A549 (cell line): ENCODE results near the gene JOSD1. TPM values are rescaled to one million over a fixed set of nuclear protein-coding genes. Genes with fewer than 3 reads are reported as not detected.

Source experiments
- CBX8 ChIP-seq: fragments of 200-600 bp; sonication (generic); IDR thresholded peaks from 2 replicates; pipeline ENCODE4 v1.6.1; 2016
- CEBPB ChIP-seq, 2 experiments: fragments of >200 bp in 1 of 2; sonication (Bioruptor Twin) in 1 of 2; formaldehyde crosslinking in 1 of 2; IDR thresholded peaks; 2 replicates each; pipeline ENCODE4 v1.6.1; 2012 to 2016
- CHD4 ChIP-seq: fragments of 200-600 bp; sonication (generic); IDR thresholded peaks from 2 replicates; pipeline ENCODE4 v1.6.1; 2016; ENCODE audit warnings: antibody characterized with exemption, mild to moderate bottlenecking, borderline replicate concordance
- EHF ChIP-seq: fragments of 250-450 bp; sonication (Bioruptor Pico); IDR thresholded peaks from 2 replicates; pipeline ENCODE4 v1.5.0; 2020; ENCODE audit warnings: mild to moderate bottlenecking
- EHMT2 ChIP-seq: fragments of 200-600 bp; sonication (generic); IDR thresholded peaks from 2 replicates; pipeline ENCODE4 v1.6.1; 2016; ENCODE audit warnings: antibody characterized with exemption, low read depth, mild to moderate bottlenecking, moderate library complexity
- EP300 ChIP-seq, 2 experiments: fragments of >200 bp; sonication (Bioruptor Twin); formaldehyde crosslinking; IDR thresholded peaks; 2 replicates in 1 of 2; 3 replicates in 1 of 2; pipeline ENCODE4 v1.6.1; 2016 to 2017
- ESRRA ChIP-seq: fragments of 150-350 bp; IDR thresholded peaks from 2 replicates; pipeline ENCODE4 v1.6.1; 2014; ENCODE audit warnings: mild to moderate bottlenecking, low read length, borderline replicate concordance
- FOSB ChIP-seq: fragments of 250-450 bp; sonication (Bioruptor Pico); IDR thresholded peaks from 2 replicates; pipeline ENCODE4 v1.5.0; 2020; ENCODE audit warnings: mild to moderate bottlenecking, moderate library complexity
- GATA3 ChIP-seq: IDR thresholded peaks from 2 replicates; pipeline ENCODE4 v1.6.1; 2012; ENCODE audit warnings: borderline replicate concordance
- HDAC2 ChIP-seq: fragments of 200-600 bp; sonication (generic); IDR thresholded peaks from 2 replicates; pipeline ENCODE4 v1.6.1; 2016
- HEYL ChIP-seq: fragments of 250-450 bp; sonication (Bioruptor Pico); IDR thresholded peaks from 2 replicates; pipeline ENCODE4 v1.8.0; 2021; ENCODE audit warnings: mild to moderate bottlenecking, moderate library complexity
- HOXB13 ChIP-seq: fragments of 250-450 bp; sonication (Bioruptor Pico); IDR thresholded peaks from 2 replicates; pipeline ENCODE4 v1.5.0; 2020; ENCODE audit warnings: low read depth, mild to moderate bottlenecking, moderate library complexity
- HOXB5 ChIP-seq: fragments of 250-450 bp; sonication (Bioruptor Pico); IDR thresholded peaks from 2 replicates; pipeline ENCODE4 v1.5.0; 2020; ENCODE audit warnings: mild to moderate bottlenecking, moderate library complexity
- JUN ChIP-seq, 2 experiments: fragments of >200 bp; sonication (Bioruptor Twin); formaldehyde crosslinking; IDR thresholded peaks; 2 replicates in 1 of 2; 3 replicates in 1 of 2; pipeline ENCODE4 v1.6.1; 2016 to 2017
- JUNB ChIP-seq: fragments of >200 bp; sonication (Bioruptor Twin); formaldehyde crosslinking; IDR thresholded peaks from 2 replicates; pipeline ENCODE4 v1.6.1; 2016
- KDM1A ChIP-seq: fragments of 200-600 bp; sonication (generic); IDR thresholded peaks from 2 replicates; pipeline ENCODE4 v1.6.1; 2016; ENCODE audit warnings: low read depth, mild to moderate bottlenecking
- KDM5A ChIP-seq: fragments of 200-600 bp; sonication (generic); IDR thresholded peaks from 2 replicates; pipeline ENCODE4 v1.6.1; 2016; ENCODE audit warnings: antibody characterized with exemption, mild to moderate bottlenecking
- MAZ ChIP-seq: fragments of 150-350 bp; IDR thresholded peaks from 2 replicates; pipeline ENCODE4 v1.6.1; 2014; ENCODE audit warnings: antibody characterized with exemption, low read depth, low read length, borderline replicate concordance
- MYC ChIP-seq: IDR thresholded peaks from 2 replicates; pipeline ENCODE4 v1.6.1; 2012; ENCODE audit warnings: mild to moderate bottlenecking, inconsistent platforms, low read length, improper control_type of control experiment, borderline replicate concordance
- NFE2L2 ChIP-seq: fragments of 150-350 bp; conservative IDR thresholded peaks from 2 replicates; pipeline ENCODE4 v1.6.1; 2014; ENCODE audit warnings: low read length
- NPAS2 ChIP-seq: fragments of 250-450 bp; sonication (Bioruptor Pico); IDR thresholded peaks from 2 replicates; pipeline ENCODE4 v1.8.0; 2022; ENCODE audit warnings: mild to moderate bottlenecking, moderate library complexity, borderline replicate concordance
- NR3C1 ChIP-seq: fragments of >200 bp; sonication (Bioruptor Twin); formaldehyde crosslinking; IDR thresholded peaks from 3 replicates; pipeline ENCODE4 v1.6.1; 2017
- PHF8 ChIP-seq: fragments of 200-600 bp; sonication (generic); IDR thresholded peaks from 2 replicates; pipeline ENCODE4 v1.6.1; 2016; ENCODE audit warnings: low read depth, mild to moderate bottlenecking, antibody characterized with exemption, moderate library complexity, borderline replicate concordance
- POLR2A ChIP-seq: IDR thresholded peaks from 2 replicates; pipeline ENCODE4 v1.6.1; 2012; ENCODE audit warnings: mild to moderate bottlenecking, low read length
- POLR2AphosphoS2 ChIP-seq: conservative IDR thresholded peaks from 2 replicates; pipeline ENCODE4 v1.6.1; 2012; ENCODE audit warnings: low read length, improper control_type of control experiment, inconsistent platforms
- RAD21 ChIP-seq, 2 experiments: fragments of >200 bp in 1 of 2; sonication (Bioruptor Twin) in 1 of 2; formaldehyde crosslinking in 1 of 2; IDR thresholded peaks in 1 of 2; conservative IDR thresholded peaks in 1 of 2; 2 replicates in 1 of 2; 3 replicates in 1 of 2; pipeline ENCODE4 v1.6.1; 2012 to 2018; ENCODE audit warnings: inconsistent platforms in 1 of 2
- RARB ChIP-seq: fragments of 250-450 bp; sonication (Bioruptor Pico); IDR thresholded peaks from 2 replicates; pipeline ENCODE4 v1.8.0; 2021; ENCODE audit warnings: mild to moderate bottlenecking, moderate library complexity
- RCOR1 ChIP-seq: fragments of 150-350 bp; IDR thresholded peaks from 2 replicates; pipeline ENCODE4 v1.6.1; 2014; ENCODE audit warnings: antibody characterized with exemption, low read length, low read depth
- RFX5 ChIP-seq: fragments of 450-650 bp; IDR thresholded peaks from 2 replicates; pipeline ENCODE4 v1.7.1; 2014; ENCODE audit warnings: antibody characterized with exemption, mild to moderate bottlenecking, moderate library complexity
- SMC3 ChIP-seq: fragments of >200 bp; sonication (Bioruptor Twin); formaldehyde crosslinking; IDR thresholded peaks from 3 replicates; pipeline ENCODE4 v1.6.1; 2018; ENCODE audit warnings: inconsistent platforms
- ZFP36 ChIP-seq: fragments of 450-650 bp; IDR thresholded peaks from 2 replicates; pipeline ENCODE4 v1.6.1; 2014; ENCODE audit warnings: borderline replicate concordance; ENCODE audit not compliant: partially characterized antibody
- ZNF302 ChIP-seq: fragments of 250-450 bp; sonication (Bioruptor Pico); IDR thresholded peaks from 2 replicates; pipeline ENCODE4 v1.9.0; 2021; ENCODE audit warnings: inconsistent platforms, mild to moderate bottlenecking, moderate library complexity
- ZSCAN20 ChIP-seq: fragments of 250-450 bp; sonication (Bioruptor Pico); IDR thresholded peaks from 2 replicates; pipeline ENCODE4 v1.8.0; 2022; ENCODE audit warnings: mild to moderate bottlenecking, moderate library complexity
- polyA plus RNA-seq, 4 experiments: library from polyadenylated mRNA; depleted of rRNA in 3 of 4; stranded (reverse); fragments of >200 nt; fragmentation: RNase III in 1 of 4; extraction: RNeasy Plus Mini Kit Qiagen cat#74134 plus additional on column Dnase treatment in 1 of 4; gene quantifications; 2 replicates in 3 of 4; 3 replicates in 1 of 4; pipeline ENCODE4 v1.2.3, GENCODE V29; 2011 to 2017
- TF ChIP-seq, protein P1 (sequence below): IDR thresholded peaks from 2 replicates; pipeline ENCODE4 v1.6.1; 2012
- TF ChIP-seq, protein P2 (sequence below): fragments of 250-450 bp; sonication (Bioruptor Pico); IDR thresholded peaks from 2 replicates; pipeline ENCODE4 v1.5.0; 2020; ENCODE audit warnings: low read depth, mild to moderate bottlenecking, moderate library complexity
- TF ChIP-seq, protein P3 (sequence below): IDR thresholded peaks from 2 replicates; pipeline ENCODE4 v1.6.1; 2012
- TF ChIP-seq, protein P4 (sequence below): fragments of >200 bp; sonication (Bioruptor Twin); formaldehyde crosslinking; IDR thresholded peaks from 3 replicates; pipeline ENCODE4 v1.6.1; 2016
- TF ChIP-seq, protein P5 (sequence below): fragments of 150-350 bp; IDR thresholded peaks from 2 replicates; pipeline ENCODE4 v1.6.1; 2014; ENCODE audit warnings: low read depth, mild to moderate bottlenecking, low read length
- TF ChIP-seq, protein P6 (sequence below): fragments of 450-650 bp; IDR thresholded peaks from 2 replicates; pipeline ENCODE4 v1.6.1; 2014; ENCODE audit warnings: antibody characterized with exemption
- TF ChIP-seq, protein P7 (sequence below): IDR thresholded peaks from 2 replicates; pipeline ENCODE4 v1.6.1; 2012; ENCODE audit warnings: low read depth, borderline replicate concordance

Gene JOSD1
- polyA plus RNA-seq, 2 of the 4 experiments (the other 2 are of a cell fraction): 29.7 to 37.5 TPM

DNA sequence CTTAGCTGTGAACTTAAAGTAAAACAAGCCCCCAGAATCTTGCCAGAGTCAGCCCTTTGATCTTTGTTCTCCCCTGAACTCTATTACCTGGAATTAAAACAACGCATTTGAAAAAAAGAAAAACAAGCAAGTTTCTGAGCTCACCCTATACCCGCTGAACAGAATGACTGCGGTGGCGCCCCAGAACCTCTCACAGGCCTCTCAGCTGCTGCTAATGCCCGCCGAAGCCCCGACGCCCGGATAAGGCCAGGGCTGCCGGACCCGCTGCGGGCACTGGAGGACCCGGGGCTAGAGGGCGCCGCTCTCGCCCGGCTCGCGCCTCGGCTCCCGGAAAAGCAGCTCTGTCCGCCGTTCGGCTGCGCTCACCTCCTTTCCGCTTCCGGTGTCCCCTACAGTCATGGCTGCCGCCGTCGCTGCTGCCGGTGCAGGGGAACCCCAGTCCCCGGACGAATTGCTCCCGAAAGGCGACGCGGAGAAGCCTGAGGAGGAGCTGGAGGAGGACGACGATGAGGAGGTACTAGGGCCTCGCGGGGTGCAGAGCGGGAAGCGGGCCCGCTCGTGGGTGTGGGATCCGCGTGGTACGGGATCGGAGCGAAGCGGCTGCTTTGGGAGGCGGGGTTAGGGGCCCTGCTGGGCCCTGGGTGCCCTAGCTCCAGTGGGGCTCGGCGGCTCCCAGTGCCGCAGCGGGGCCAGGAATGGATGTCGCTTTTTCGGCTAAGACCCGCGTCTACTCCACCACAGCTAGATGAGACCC is 19.0 kb downstream of the JOSD1 start, which contains the start of gene TOMM22 (continued):
- TF ChIP-seq EHF (CRISPR knock-in tag) (no peak), PHF8 (peak; percentile 87; the same call in 1 of the 2 replicates), MYC (0 out of 2 replicates have a peak, but pooled peaks have one; percentile 53), SMC3 (peak; percentile 51), CHD4 (no peak), RFX5 (no peak), NR3C1 (no peak), ESRRA (no peak), RCOR1 (no peak), POLR2A (peak; percentile 60), JUNB (no peak), EP300 (IDR thresholded peaks at IDR 0.05) (no peak), RARB (CRISPR knock-in tag) (no peak), NFE2L2 (no peak), POLR2AphosphoS2 (no peak), CBX8 (no peak), FOSB (no peak), ZFP36 (no peak), EHMT2 (no peak), HDAC2 (peak; percentile 97), ZNF302 (CRISPR knock-in tag) (no peak), HOXB5 (CRISPR knock-in tag) (no peak), JUN (IDR thresholded peaks at IDR 0.05) (peak; percentile 75 to 94; a peak in 4 of 5 replicates), KDM1A (no peak), KDM5A (peak; percentile 99), MAZ (no peak), CEBPB (IDR thresholded peaks at IDR 0.05) (no peak), GATA3 (0 out of 2 replicates have a peak, but pooled peaks have one; percentile 35), NPAS2 (CRISPR knock-in tag) (no peak), HOXB13 (CRISPR knock-in tag) (no peak), HEYL (CRISPR knock-in tag) (no peak), RAD21 (conservative IDR thresholded peaks at IDR 0.05 in 1 of 2, IDR thresholded peaks at IDR 0.05 in 1 of 2) (peak in 1 of 2 experiments; percentile 36; a peak in 1 of 5 replicates), ZSCAN20 (CRISPR knock-in tag) (no peak)
- TF ChIP-seq, protein P1, sequence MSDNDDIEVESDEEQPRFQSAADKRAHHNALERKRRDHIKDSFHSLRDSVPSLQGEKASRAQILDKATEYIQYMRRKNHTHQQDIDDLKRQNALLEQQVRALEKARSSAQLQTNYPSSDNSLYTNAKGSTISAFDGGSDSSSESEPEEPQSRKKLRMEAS: peak; percentile 82
- TF ChIP-seq, protein P2, sequence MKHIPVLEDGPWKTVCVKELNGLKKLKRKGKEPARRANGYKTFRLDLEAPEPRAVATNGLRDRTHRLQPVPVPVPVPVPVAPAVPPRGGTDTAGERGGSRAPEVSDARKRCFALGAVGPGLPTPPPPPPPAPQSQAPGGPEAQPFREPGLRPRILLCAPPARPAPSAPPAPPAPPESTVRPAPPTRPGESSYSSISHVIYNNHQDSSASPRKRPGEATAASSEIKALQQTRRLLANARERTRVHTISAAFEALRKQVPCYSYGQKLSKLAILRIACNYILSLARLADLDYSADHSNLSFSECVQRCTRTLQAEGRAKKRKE: no peak
- TF ChIP-seq, protein P3, sequence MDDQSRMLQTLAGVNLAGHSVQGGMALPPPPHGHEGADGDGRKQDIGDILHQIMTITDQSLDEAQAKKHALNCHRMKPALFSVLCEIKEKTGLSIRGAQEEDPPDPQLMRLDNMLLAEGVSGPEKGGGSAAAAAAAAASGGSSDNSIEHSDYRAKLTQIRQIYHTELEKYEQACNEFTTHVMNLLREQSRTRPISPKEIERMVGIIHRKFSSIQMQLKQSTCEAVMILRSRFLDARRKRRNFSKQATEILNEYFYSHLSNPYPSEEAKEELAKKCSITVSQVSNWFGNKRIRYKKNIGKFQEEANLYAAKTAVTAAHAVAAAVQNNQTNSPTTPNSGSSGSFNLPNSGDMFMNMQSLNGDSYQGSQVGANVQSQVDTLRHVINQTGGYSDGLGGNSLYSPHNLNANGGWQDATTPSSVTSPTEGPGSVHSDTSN: 0 out of 2 replicates have a peak, but pooled peaks have one; percentile 31
- TF ChIP-seq, protein P4, sequence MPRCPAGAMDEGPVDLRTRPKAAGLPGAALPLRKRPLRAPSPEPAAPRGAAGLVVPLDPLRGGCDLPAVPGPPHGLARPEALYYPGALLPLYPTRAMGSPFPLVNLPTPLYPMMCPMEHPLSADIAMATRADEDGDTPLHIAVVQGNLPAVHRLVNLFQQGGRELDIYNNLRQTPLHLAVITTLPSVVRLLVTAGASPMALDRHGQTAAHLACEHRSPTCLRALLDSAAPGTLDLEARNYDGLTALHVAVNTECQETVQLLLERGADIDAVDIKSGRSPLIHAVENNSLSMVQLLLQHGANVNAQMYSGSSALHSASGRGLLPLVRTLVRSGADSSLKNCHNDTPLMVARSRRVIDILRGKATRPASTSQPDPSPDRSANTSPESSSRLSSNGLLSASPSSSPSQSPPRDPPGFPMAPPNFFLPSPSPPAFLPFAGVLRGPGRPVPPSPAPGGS: no peak
- TF ChIP-seq, protein P5, sequence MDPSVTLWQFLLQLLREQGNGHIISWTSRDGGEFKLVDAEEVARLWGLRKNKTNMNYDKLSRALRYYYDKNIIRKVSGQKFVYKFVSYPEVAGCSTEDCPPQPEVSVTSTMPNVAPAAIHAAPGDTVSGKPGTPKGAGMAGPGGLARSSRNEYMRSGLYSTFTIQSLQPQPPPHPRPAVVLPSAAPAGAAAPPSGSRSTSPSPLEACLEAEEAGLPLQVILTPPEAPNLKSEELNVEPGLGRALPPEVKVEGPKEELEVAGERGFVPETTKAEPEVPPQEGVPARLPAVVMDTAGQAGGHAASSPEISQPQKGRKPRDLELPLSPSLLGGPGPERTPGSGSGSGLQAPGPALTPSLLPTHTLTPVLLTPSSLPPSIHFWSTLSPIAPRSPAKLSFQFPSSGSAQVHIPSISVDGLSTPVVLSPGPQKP: no peak
- TF ChIP-seq, protein P6, sequence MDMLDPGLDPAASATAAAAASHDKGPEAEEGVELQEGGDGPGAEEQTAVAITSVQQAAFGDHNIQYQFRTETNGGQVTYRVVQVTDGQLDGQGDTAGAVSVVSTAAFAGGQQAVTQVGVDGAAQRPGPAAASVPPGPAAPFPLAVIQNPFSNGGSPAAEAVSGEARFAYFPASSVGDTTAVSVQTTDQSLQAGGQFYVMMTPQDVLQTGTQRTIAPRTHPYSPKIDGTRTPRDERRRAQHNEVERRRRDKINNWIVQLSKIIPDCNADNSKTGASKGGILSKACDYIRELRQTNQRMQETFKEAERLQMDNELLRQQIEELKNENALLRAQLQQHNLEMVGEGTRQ: no peak
- TF ChIP-seq, protein P7, sequence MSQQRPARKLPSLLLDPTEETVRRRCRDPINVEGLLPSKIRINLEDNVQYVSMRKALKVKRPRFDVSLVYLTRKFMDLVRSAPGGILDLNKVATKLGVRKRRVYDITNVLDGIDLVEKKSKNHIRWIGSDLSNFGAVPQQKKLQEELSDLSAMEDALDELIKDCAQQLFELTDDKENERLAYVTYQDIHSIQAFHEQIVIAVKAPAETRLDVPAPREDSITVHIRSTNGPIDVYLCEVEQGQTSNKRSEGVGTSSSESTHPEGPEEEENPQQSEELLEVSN: no peak
